Stomach smooth muscle (tissue), 2 donors: ENCODE measurements around the gene TPSAB1.
A peak's percentile ranks its signal among the peaks of the same experiment; 100 is the strongest.
"Not testable (repeated sequence)": the region's sequence is repeated elsewhere in the genome, so short reads cannot be mapped to it uniquely, and the experiment has no call there.

Experiments
- H3K27ac ChIP-seq: one replicate; pipeline ENCODE4 v1.7.0; 2013; ENCODE audit warnings: mild to moderate bottlenecking, low read length, inconsistent platforms
- H3K27me3 ChIP-seq, 2 donors: one replicate each; pipeline ENCODE4 v1.7.0; 2013; ENCODE audit warnings: low read length in 2 of 2; ENCODE audit not compliant: insufficient read depth in 2 of 2, control insufficient read depth in 1 of 2
- H3K36me3 ChIP-seq, 2 donors: one replicate each; pipeline ENCODE4 v1.7.0; 2013; ENCODE audit warnings: low read length in 2 of 2; ENCODE audit not compliant: control insufficient read depth in 2 of 2, insufficient read depth in 2 of 2
- H3K4me1 ChIP-seq: one replicate; pipeline ENCODE4 v1.7.0; 2013; ENCODE audit warnings: low read length; ENCODE audit not compliant: control insufficient read depth, insufficient read depth
- H3K4me3 ChIP-seq, 2 donors: one replicate each; pipeline ENCODE4 v1.7.0; 2013; ENCODE audit warnings: low read length in 2 of 2
- H3K9ac ChIP-seq, 2 donors: one replicate each; pipeline ENCODE4 v1.7.0; 2013; ENCODE audit warnings: low read length in 2 of 2, mild to moderate bottlenecking in 1 of 2
- H3K9me3 ChIP-seq, 2 donors: one replicate each; pipeline ENCODE4 v1.7.0; 2013; ENCODE audit warnings: low read length in 2 of 2; ENCODE audit not compliant: control insufficient read depth in 2 of 2
- donor health status: healthy.
- donor health status: Pancreatic carcinoma.

Gene TPSAB1

DNA sequence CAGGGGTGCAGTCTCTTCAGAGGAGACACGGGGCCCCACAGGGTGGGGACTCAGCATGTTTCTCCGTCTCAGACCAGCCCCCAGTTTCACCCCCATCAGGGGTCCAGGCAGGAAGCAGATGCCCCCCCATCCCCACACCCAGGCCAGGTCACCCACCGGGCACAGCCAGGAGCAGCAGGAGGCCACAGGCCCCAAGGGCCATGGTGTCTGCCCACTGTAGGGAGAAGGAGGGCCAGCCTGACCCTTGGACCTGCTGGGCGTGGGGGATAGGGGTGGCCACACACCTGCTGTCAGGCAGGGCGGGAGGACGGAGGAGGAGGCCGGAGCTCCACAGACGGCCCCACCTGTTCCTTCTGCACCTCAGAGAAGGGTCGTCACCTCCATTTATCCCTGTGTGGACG, 15.5 kb upstream of the TPSAB1 start, which contains the start of gene TPSG1:
TPSG1 (minus strand) TSS at position 218 of the 401 bp plus-strand sequence; CDS start at position 202, 16 bp downstream.
- no peaks in the 10 kb centered on the region for H3K9me3 ChIP-seq
- peaks cover 22% of the 10 kb centered on the region for H3K4me1 ChIP-seq
- no peaks in the 10 kb centered on the region for H3K27me3 ChIP-seq
- no peak within 1 kb of the TSS for H3K4me3 ChIP-seq
- no peaks in the 10 kb centered on the region for H3K36me3 ChIP-seq
- peak within 1 kb of the TSS; percentile 31 for H3K27ac ChIP-seq
- no peak within 1 kb of the TSS for H3K9ac ChIP-seq

- H3K4me1 ChIP-seq: peaks cover 22% of the 10 kb centered on the region
- not testable (repeated sequence) for H3K4me3 ChIP-seq, H3K27ac ChIP-seq, H3K9ac ChIP-seq, H3K36me3 ChIP-seq, H3K27me3 ChIP-seq, H3K9me3 ChIP-seq
Measured at GRCh38 chr16:1225728-1226311, 14.7 kb upstream of the TPSAB1 start.

DNA sequence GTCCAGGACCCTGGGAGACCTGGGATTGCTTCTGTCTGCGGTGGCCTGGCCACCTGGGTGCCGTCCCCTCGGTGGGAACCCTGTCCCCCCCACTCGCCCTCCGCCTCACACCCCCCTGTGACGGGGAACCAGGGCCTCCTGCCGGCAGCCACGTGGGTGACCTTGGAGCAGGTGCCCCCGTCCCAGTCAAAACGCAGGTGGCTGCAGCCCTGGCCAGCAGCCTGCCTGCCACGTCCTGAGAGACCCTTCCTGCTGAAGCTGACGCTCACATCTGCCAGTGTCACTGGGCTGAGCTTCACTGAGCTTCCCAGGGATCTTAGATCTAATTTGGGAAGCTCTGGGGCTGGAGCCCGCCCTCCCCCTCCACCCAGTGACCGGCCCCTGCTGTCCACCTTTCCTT, 13.8 kb upstream of the TPSAB1 start:
- not testable (repeated sequence) for H3K36me3 ChIP-seq, H3K27ac ChIP-seq, H3K9me3 ChIP-seq, H3K27me3 ChIP-seq, H3K4me3 ChIP-seq, H3K9ac ChIP-seq
- H3K4me1 ChIP-seq: peaks cover 18% of the 10 kb centered on the region

DNA sequence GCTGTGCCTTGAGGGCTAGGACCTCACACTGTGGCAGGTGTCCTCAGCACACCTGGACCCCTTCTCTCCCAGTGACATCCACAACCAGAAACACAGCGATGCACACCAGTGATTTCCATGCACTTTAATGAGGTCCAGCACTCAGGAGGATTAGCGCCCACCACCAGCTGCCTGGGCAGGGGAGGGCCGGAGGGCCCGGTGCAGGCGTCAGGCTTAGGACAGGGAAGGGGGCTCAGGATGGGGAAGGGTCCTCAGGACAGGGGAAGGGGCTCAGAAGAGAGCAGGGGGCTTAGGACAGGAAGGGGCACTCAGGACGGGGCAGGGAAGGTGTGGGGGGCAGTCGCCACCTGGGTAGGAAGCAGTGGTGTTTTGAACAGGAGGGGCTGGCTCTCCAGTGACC, 12.3 kb upstream of the TPSAB1 start:
- not testable (repeated sequence) for H3K9ac ChIP-seq, H3K9me3 ChIP-seq, H3K27me3 ChIP-seq, H3K36me3 ChIP-seq, H3K27ac ChIP-seq, H3K4me3 ChIP-seq
- peaks cover 18% of the 10 kb centered on the region for H3K4me1 ChIP-seq

GRCh38 chr16:1229476-1229875, 11.0 kb upstream of the TPSAB1 start:
- H3K27ac ChIP-seq, H3K4me3 ChIP-seq, H3K9ac ChIP-seq, H3K36me3 ChIP-seq, H3K9me3 ChIP-seq, H3K27me3 ChIP-seq: not testable (repeated sequence)
- peaks cover 18% of the 10 kb centered on the region for H3K4me1 ChIP-seq

DNA sequence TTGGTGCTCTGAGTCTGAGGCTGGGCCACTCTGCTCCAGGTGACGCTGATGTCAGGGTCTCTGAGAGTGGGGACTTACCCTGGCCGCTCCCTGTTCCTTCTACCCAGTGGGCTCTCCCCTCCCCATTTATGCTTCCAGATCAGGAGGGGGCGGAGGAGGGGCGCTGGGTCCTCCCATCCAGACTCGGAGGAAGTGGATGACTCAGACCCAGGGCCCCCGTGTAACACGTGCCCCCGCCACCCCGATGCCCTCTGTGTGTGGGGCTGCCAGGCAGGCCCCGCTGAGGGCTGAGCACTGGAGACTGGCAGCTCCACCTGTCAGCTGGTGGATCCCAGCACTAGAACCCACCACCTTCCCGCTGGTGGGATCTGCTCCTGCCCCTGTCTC, 10.4 kb upstream of the TPSAB1 start, which contains the start of gene TPSB2:
TPSB2 (minus strand) TSS at position 101 of the 387 bp plus-strand sequence. CDS start 233 bp downstream, outside the sequence.
- not testable (repeated sequence) for H3K27ac ChIP-seq, H3K36me3 ChIP-seq, H3K9ac ChIP-seq, H3K4me3 ChIP-seq, H3K9me3 ChIP-seq, H3K27me3 ChIP-seq
- peaks cover 17% of the 10 kb centered on the region for H3K4me1 ChIP-seq

DNA sequence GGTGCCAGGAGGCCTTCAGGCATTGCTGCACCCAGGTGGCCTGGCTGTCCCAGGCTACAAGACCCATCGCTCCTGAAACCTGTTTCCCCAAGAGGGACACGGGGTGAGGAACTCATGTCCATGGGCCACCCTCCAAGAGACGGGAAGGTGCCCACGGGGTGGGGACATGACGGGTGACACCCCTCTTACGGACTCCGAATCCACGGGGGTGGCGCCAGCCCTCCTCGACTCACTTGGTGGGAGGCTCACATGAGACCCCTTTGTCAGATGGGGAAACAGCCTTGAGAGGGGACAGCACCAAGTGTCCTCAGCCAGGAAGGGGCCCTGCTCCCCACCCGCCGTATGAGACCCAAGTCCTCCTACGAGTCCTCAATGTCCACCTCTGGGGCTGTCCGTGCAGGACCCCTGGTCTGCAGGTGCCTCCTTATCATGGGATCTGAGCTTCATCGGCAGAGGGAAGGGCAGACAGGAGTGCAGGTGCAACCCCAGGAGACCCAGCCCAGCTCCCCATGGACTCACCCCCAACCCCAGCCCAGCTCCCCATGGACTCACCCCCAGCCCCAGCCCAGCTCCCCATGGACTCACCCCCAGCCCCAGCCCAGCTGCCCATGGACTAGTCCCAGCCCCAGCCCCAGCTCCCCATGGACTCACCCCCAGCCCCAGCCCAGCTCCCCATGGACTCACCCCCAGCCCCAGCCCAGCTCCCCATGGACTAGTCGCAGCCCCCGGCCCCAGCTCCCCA, 9.9 kb upstream of the TPSAB1 start:
- peaks cover 12% of the 10 kb centered on the region for H3K4me1 ChIP-seq
- not testable (repeated sequence) for H3K4me3 ChIP-seq, H3K9ac ChIP-seq, H3K27ac ChIP-seq, H3K27me3 ChIP-seq, H3K36me3 ChIP-seq, H3K9me3 ChIP-seq

GRCh38 chr16:1231301-1231700, 9.2 kb upstream of the TPSAB1 start:
- H3K9me3 ChIP-seq, H3K4me1 ChIP-seq, H3K36me3 ChIP-seq, H3K27me3 ChIP-seq, H3K4me3 ChIP-seq, H3K9ac ChIP-seq, H3K27ac ChIP-seq: not testable (repeated sequence)

DNA sequence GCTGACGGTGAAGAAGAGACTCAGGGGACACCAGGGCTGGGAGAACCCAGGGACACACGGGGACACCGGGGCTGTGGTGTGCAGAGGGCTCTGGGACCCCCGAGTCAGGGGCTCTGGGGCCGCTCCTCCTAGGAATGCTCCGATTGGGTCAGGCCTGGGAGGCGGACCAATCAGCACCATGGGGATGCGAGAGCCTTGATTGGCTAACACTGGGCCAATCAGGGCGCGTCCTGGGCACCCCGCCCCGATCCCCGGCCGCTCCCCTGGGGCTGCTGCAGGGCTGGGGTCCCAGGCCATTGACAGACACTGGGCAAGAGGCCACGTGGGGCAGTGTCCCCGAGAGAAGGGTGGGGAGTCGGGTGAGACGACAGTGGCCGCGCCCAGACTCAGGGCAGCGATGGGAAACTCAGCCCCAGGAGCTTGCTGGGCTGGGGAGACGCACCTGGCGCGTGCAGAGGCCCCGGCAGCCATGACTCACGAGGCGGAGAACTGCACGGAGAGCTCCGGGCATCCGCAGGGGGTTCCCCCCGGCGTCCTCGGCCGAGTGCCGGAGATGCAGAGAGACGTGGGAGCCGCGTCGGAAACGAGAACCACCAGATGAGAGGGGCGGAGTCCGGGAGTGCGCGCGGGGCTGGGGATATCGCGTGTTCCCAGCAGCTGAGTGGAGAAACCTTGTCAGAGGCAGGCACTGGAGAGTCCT, 8.3 kb upstream of the TPSAB1 start:
- H3K27ac ChIP-seq, H3K4me3 ChIP-seq: not testable (repeated sequence)

DNA sequence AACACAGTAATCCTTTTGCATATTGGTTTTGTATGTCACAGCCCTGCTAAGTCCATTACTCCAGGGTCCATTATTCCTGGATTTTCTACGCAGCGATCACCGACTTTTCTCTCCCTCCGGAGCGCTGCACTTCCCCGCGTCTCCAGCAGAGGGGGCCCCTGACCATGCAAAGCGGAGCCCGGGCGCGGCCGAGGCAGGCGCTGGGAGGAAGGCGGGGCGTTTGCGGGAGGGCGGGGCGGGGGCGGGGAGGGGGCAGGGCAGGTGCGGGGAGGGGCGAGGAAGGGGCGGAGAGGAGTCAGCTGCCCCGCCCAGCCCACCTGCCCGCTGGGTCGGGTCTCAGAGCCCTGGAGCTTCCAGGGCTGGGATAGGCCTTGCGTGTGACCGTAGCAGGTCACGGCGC, 3.8 kb upstream of the TPSAB1 start:
- H3K9ac ChIP-seq, H3K27ac ChIP-seq, H3K9me3 ChIP-seq, H3K4me3 ChIP-seq, H3K36me3 ChIP-seq, H3K27me3 ChIP-seq, H3K4me1 ChIP-seq: not testable (repeated sequence)

More for the DNA sequence above, 8.3 kb upstream of the TPSAB1 start:
- not testable (repeated sequence) for H3K27me3 ChIP-seq, H3K36me3 ChIP-seq, H3K9ac ChIP-seq, H3K9me3 ChIP-seq, H3K4me1 ChIP-seq

DNA sequence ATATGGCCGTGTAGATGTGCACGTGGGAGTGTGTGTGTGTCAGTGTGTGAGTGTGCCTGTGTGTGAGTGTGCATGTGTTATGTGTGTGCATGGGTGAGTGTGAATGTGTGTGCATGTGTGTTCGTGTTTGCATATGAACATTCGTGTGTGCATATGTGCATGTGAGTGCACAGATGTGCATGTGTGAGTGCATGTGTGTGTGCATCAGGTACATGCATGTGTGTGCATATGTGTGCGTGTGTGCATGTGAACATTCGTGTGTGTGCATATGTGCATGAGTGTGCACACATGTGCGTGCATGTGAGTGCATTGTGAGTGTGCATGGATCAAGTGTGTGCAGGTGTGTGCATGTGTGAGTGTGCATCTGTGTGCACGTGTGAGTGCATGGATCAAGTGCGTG, 2.5 kb upstream of the TPSAB1 start:
- H3K4me1 ChIP-seq: no peaks in the 10 kb centered on the region
- H3K4me3 ChIP-seq: no peak overlapping the region
- H3K27me3 ChIP-seq: peaks cover 0 to 5% of the 10 kb centered on the region in 2 donors
- H3K9ac ChIP-seq: no peak overlapping the region
- no peaks in the 10 kb centered on the region for H3K9me3 ChIP-seq
- H3K27ac ChIP-seq: no peak overlapping the region
- H3K36me3 ChIP-seq: no peaks in the 10 kb centered on the region
